Erythroblast (primary cell): ENCODE results near the gene ACADS.

ENCODE experiments used
- GATA1 ChIP-seq: IDR thresholded peaks from 2 replicates; pipeline ENCODE4 v1.6.1; 2011; ENCODE audit warnings: low read depth, mild to moderate bottlenecking, control low read depth, low read length, moderate library complexity
- POLR2A ChIP-seq: IDR thresholded peaks from 2 replicates; pipeline ENCODE4 v1.6.1; 2011; ENCODE audit warnings: mild to moderate bottlenecking, low read length

DNA sequence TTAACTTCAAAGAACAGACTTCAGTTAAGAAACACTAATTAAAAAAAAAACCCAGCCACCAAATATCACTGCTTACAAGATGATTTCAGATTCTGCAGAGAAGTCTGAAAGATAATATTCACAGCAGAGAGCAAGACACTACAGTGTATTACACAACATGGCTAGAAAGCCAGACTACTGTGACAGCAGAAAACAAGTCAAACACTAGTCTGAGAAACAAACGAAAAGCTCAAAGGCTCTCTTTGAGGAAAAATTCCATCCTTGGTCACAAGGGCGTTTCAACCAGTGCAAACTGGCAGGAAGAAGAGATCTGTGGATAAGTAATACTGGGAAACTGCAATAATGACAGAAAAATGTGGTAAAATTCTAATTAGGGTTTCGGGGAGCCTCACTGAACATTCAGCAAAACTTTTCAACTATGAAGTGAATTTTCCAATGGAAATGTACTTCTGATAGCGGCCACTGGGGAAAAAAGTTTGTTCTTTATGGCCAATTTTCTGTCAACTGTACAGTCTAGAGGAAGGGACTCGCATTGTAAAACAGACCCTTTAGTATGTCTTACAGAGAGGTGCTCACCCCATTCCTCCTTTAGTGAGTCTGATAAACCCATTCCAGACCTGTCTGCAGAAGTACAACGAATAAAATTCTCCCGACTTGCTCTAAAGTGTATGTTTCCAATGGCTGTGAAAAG lies 50.4 kb downstream of the ACADS start:
- no peak for TF ChIP-seq POLR2A
- TF ChIP-seq GATA1, result no peak
